CD14-positive monocyte (primary cell): Measurements from ENCODE around the gene JAK1. TPM values are rescaled to one million over a fixed set of nuclear protein-coding genes. Genes with fewer than 3 reads are reported as not detected.

Source experiments
- DNase-seq, 3 donors: peaks; one replicate each; pipeline ENCODE4 v3.0.0-alpha.2; 2011 to 2022
- H2AFZ ChIP-seq: 2 replicates; pipeline ENCODE4 v1.6.0; 2012; ENCODE audit warnings: mild to moderate bottlenecking, low read depth, low read length, inconsistent platforms; ENCODE audit not compliant: insufficient read depth, poor library complexity, severe bottlenecking
- H3K27ac ChIP-seq, 2 donors: 1 replicate in 1 of 2; 2 replicates in 1 of 2; pipeline ENCODE4 v1.5.1; 2012 to 2013; ENCODE audit warnings: low read length in 2 of 2, control low read depth in 1 of 2, inconsistent platforms in 1 of 2, low read depth in 1 of 2, mild to moderate bottlenecking in 1 of 2
- H3K27me3 ChIP-seq, 2 donors: one replicate each; pipeline versions ENCODE4 v1.6.0 to v1.6.1; 2011 to 2013; ENCODE audit warnings: low read length in 2 of 2; ENCODE audit not compliant: control insufficient read depth in 2 of 2, insufficient read depth in 2 of 2
- H3K36me3 ChIP-seq, 2 donors: replicated peaks in 1 of 2; 1 replicate in 1 of 2; 2 replicates in 1 of 2; pipeline versions ENCODE4 v1.5.1 to v1.6.1; 2012 to 2013; ENCODE audit warnings: low read length in 2 of 2, control low read depth in 1 of 2, inconsistent platforms in 1 of 2, mild to moderate bottlenecking in 1 of 2; ENCODE audit not compliant: insufficient read depth in 2 of 2, control insufficient read depth in 1 of 2
- H3K4me1 ChIP-seq, 2 donors: 1 replicate in 1 of 2; 2 replicates in 1 of 2; pipeline versions ENCODE4 v1.5.1 to v1.6.1; 2012 to 2013; ENCODE audit warnings: low read length in 2 of 2, control low read depth in 1 of 2, inconsistent platforms in 1 of 2, mild to moderate bottlenecking in 1 of 2, moderate library complexity in 1 of 2; ENCODE audit not compliant: insufficient read depth in 2 of 2, control insufficient read depth in 1 of 2
- H3K4me2 ChIP-seq: replicated peaks from 2 replicates; pipeline ENCODE3; 2012; ENCODE audit warnings: low read length, moderate library complexity, mild to moderate bottlenecking; ENCODE audit not compliant: poor library complexity, severe bottlenecking; ENCODE audit errors: extremely low read depth
- H3K4me3 ChIP-seq, 3 experiments: fragments of 200-600 bp in 1 of 3; sonication (generic) in 1 of 3; replicated peaks in 1 of 3; 1 replicate in 2 of 3; 2 replicates in 1 of 3; pipeline ENCODE4 v1.5.1; 2011 to 2013; ENCODE audit warnings: low read length in 3 of 3, mild to moderate bottlenecking in 3 of 3, control low read depth in 2 of 3, low read depth in 2 of 3, inconsistent platforms in 1 of 3, moderate library complexity in 1 of 3
- H3K79me2 ChIP-seq: 2 replicates; pipeline ENCODE4 v1.6.0; 2012; ENCODE audit warnings: mild to moderate bottlenecking, control low read depth, inconsistent platforms, low read length, moderate library complexity; ENCODE audit not compliant: insufficient read depth
- H3K9ac ChIP-seq: 2 replicates; pipeline ENCODE4 v1.6.0; 2017; ENCODE audit warnings: low read length, mild to moderate bottlenecking; ENCODE audit not compliant: insufficient read depth, poor library complexity, severe bottlenecking
- H3K9me3 ChIP-seq, 2 donors: replicated peaks in 1 of 2; 1 replicate in 1 of 2; 2 replicates in 1 of 2; pipeline versions ENCODE4 v1.5.1 to v1.6.1; 2012 to 2013; ENCODE audit warnings: low read length in 2 of 2, control low read depth in 1 of 2; ENCODE audit not compliant: control insufficient read depth in 1 of 2, insufficient read depth in 1 of 2
- H4K20me1 ChIP-seq: 2 replicates; pipeline ENCODE4 v1.6.0; 2012; ENCODE audit warnings: mild to moderate bottlenecking, low read length, control low read depth, moderate library complexity; ENCODE audit not compliant: insufficient read depth
- H3K27ac Mint-ChIP-seq, 7 donors: one replicate each; pipeline ENCODE4 v1.8.0; 2020; ENCODE audit warnings: mild to moderate bottlenecking in 7 of 7, mixed read lengths in 7 of 7, moderate library complexity in 6 of 7, inconsistent platforms in 2 of 7
- H3K27me3 Mint-ChIP-seq, 3 donors: one replicate each; pipeline ENCODE4 v1.8.0; 2021 to 2022; ENCODE audit warnings: low read depth in 3 of 3, mild to moderate bottlenecking in 3 of 3, mixed read lengths in 3 of 3, moderate library complexity in 3 of 3, inconsistent platforms in 1 of 3
- H3K36me3 Mint-ChIP-seq, 2 donors: one replicate each; pipeline ENCODE4 v1.8.0; 2020; ENCODE audit warnings: mixed read lengths in 2 of 2, inconsistent platforms in 1 of 2, mild to moderate bottlenecking in 1 of 2
- H3K4me1 Mint-ChIP-seq: one replicate; pipeline ENCODE4 v1.8.0; 2020; ENCODE audit warnings: mild to moderate bottlenecking, mixed read lengths
- H3K4me3 Mint-ChIP-seq, 2 donors: one replicate each; pipeline ENCODE4 v1.8.0; 2020; ENCODE audit warnings: mild to moderate bottlenecking in 2 of 2, mixed read lengths in 2 of 2, moderate library complexity in 1 of 2
- H3K9me3 Mint-ChIP-seq, 7 donors: one replicate each; pipeline ENCODE4 v1.8.0; 2020 to 2022; ENCODE audit warnings: mixed read lengths in 7 of 7, mild to moderate bottlenecking in 6 of 7, moderate library complexity in 6 of 7, inconsistent platforms in 2 of 7
- CTCF ChIP-seq: fragments of 200-600 bp; IDR thresholded peaks from one replicate; pipeline ENCODE4 v1.8.0; 2022; ENCODE audit warnings: antibody characterized with exemption, mild to moderate bottlenecking
- WGBS: methylation state at CpG from one replicate; pipeline ENCODE4 v1.1.5; 2013; ENCODE audit warnings: missing lambda C conversion rate; ENCODE audit not compliant: insufficient coverage; 5-methylcytosine and 5-hydroxymethylcytosine counted together
- intact Hi-C, 2 donors: fragments of 100-400 bp; cut with micrococcal nuclease; formaldehyde crosslinking; loops; one replicate each; pipeline versions ENCODE4 v1.15.0 to v1.15.1; 2023
- polyA plus RNA-seq, 3 donors: library from polyadenylated mRNA; depleted of rRNA in 1 of 3; unstranded in 2 of 3; stranded (reverse) in 1 of 3; fragments of 300-500 nt in 2 of 3; fragments of >200 nt in 1 of 3; fragmentation: Illumina TruSeq in 2 of 3; gene quantifications; 1 replicate in 2 of 3; 2 replicates in 1 of 3; pipeline ENCODE4 v1.2.3, GENCODE V29; 2012 to 2021

JAK1 gene
- polyA plus RNA-seq, 3 donors: 43.1 to 76.2 (median 72.6) TPM

GRCh38 chr1:64981601-64982533 lies 15.5 kb upstream of the JAK1 start:
- peaks cover 0 to 2% (median 0%) of the 10 kb centered on the region in 3 donors for H3K27me3 Mint-ChIP-seq
- Histone ChIP-seq H3K27ac (no peak overlapping the region), H3K4me1 (peaks cover 5% of the 10 kb centered on the region in 2 donors), H3K4me3 (no peak overlapping the region), H3K9ac (no peak overlapping the region), H3K9me3 (no peaks in the 10 kb centered on the region), H2AFZ (no peak overlapping the region), H3K79me2 (no peaks in the 10 kb centered on the region), H4K20me1 (no peaks in the 10 kb centered on the region), H3K4me2 (no peak overlapping the region), H3K27me3 (no peaks in the 10 kb centered on the region), H3K36me3 (no peaks in the 10 kb centered on the region)
- H3K9me3 Mint-ChIP-seq: peaks cover 0 to 3% (median 0%) of the 10 kb centered on the region in 7 donors
- intact Hi-C loops: no loop called here
- no peak overlapping the region for H3K27ac Mint-ChIP-seq
- no peaks in the 10 kb centered on the region for H3K36me3 Mint-ChIP-seq
- no peak for TF ChIP-seq CTCF
- H3K4me1 Mint-ChIP-seq: peaks cover 11% of the 10 kb centered on the region
- DNase-seq: no peak
- WGBS: no CpG with 5 or more reads among the region's 7 CpGs
- H3K4me3 Mint-ChIP-seq: no peak overlapping the region

GRCh38 chr1:64980745-64981600 lies 14.6 kb upstream of the JAK1 start:
- Mint-ChIP-seq H3K27me3 (peaks cover 0 to 4% (median 0%) of the 10 kb centered on the region in 3 donors), H3K36me3 (no peaks in the 10 kb centered on the region), H3K27ac (no peak overlapping the region), H3K4me1 (peaks cover 9% of the 10 kb centered on the region), H3K4me3 (no peak overlapping the region), H3K9me3 (peaks cover 0 to 3% (median 0%) of the 10 kb centered on the region in 7 donors)
- Histone ChIP-seq H3K9me3 (no peaks in the 10 kb centered on the region), H3K79me2 (no peaks in the 10 kb centered on the region), H3K36me3 (no peaks in the 10 kb centered on the region), H3K4me2 (no peak overlapping the region), H4K20me1 (no peaks in the 10 kb centered on the region), H3K27me3 (no peaks in the 10 kb centered on the region), H2AFZ (no peak overlapping the region), H3K4me3 (no peak overlapping the region), H3K27ac (no peak overlapping the region), H3K9ac (no peak overlapping the region), H3K4me1 (no peaks in the 10 kb centered on the region)
- intact Hi-C loops: no loop called here
- no peak for TF ChIP-seq CTCF
- 71% methylated on average over 4 of the region's 8 CpGs for WGBS
- DNase-seq: peak in 1 of 3 donors; percentile 27
